ENCODE results near the gene RNF150.

DNA sequence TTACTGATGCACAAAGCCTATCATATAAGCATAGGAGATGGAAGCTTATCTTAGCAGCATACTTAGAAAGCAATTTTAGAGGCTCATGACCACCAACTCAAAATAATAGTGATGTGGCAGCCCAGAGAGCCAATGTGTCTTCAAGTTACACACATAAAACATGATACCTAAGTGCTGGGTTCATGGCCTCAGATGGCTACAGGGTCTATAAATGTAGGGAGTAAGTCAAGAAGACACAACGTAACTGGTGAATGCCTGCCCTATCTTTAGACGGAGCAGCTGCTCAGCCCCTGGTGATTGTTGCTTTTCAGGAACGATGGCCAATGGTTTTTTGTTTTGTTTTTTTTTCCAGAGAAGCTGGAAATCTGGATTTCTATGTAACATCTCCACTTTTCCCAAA is 42.8 kb downstream of the RNF150 start:
- TF ChIP-seq EZH2phosphoT487 (IDR thresholded peaks at IDR 0.05; ENCODE audit: low read depth, severe bottlenecking, unreplicated experiment): no peak
- TF ChIP-seq CTCF (IDR thresholded peaks at IDR 0.05; ENCODE audit: poor library complexity): no peak
- TF ChIP-seq EZH2 (IDR thresholded peaks at IDR 0.05; ENCODE audit: borderline replicate concordance): no peak
